GM23338 (cell line): ENCODE results near the gene VEPH1. TPM values are rescaled to one million over a fixed set of nuclear protein-coding genes. Genes with fewer than 3 reads are reported as not detected.

ENCODE experiments used
- ATAC-seq: fragments of 200-7000 bp; cut with Tn5 transposase; 3 replicates; pipeline ENCODE4 v1.9.1; 2020
- DNase-seq: peaks from one replicate; pipeline ENCODE4 v3.0.0-alpha.2; 2015; ENCODE audit warnings: low spot score
- H2AFZ ChIP-seq: fragments of 200-600 bp; sonication (generic); 2 replicates; pipeline ENCODE4 v1.8.0; 2016; ENCODE audit warnings: antibody characterized with exemption, mild to moderate bottlenecking, moderate library complexity
- H3F3A ChIP-seq: fragments of 200-600 bp; sonication (generic); replicated peaks from 2 replicates; pipeline ENCODE4 v1.8.0; 2017; ENCODE audit warnings: antibody characterized with exemption, mixed run types, low read depth
- H3K27ac ChIP-seq: fragments of 200-600 bp; sonication (generic); 2 replicates; pipeline ENCODE4 v1.6.1; 2016; ENCODE audit warnings: low read depth
- H3K27me3 ChIP-seq: fragments of 200-600 bp; sonication (generic); 2 replicates; pipeline ENCODE4 v1.8.0; 2016; ENCODE audit warnings: mild to moderate bottlenecking, mixed run types, moderate library complexity; ENCODE audit not compliant: insufficient read depth
- H3K36me3 ChIP-seq: fragments of 200-600 bp; sonication (generic); 2 replicates; pipeline ENCODE4 v1.8.0; 2016; ENCODE audit warnings: mild to moderate bottlenecking; ENCODE audit not compliant: insufficient read depth
- H3K4me1 ChIP-seq: fragments of 200-600 bp; sonication (generic); 2 replicates; pipeline ENCODE4 v1.8.0; 2016; ENCODE audit warnings: mild to moderate bottlenecking, moderate library complexity; ENCODE audit not compliant: insufficient read depth
- H3K4me2 ChIP-seq: fragments of 200-600 bp; sonication (generic); 2 replicates; pipeline ENCODE4 v1.7.1; 2017; ENCODE audit warnings: mixed run types
- H3K4me3 ChIP-seq: fragments of 200-600 bp; sonication (generic); 2 replicates; pipeline ENCODE4 v1.6.1; 2016; ENCODE audit warnings: mixed run types
- H3K79me2 ChIP-seq: fragments of 200-600 bp; sonication (generic); replicated peaks from 2 replicates; pipeline ENCODE4 v1.8.0; 2017; ENCODE audit warnings: mild to moderate bottlenecking; ENCODE audit not compliant: insufficient read depth
- H3K9me2 ChIP-seq: fragments of 200-600 bp; sonication (generic); 2 replicates; pipeline ENCODE4 v1.8.0; 2017; ENCODE audit not compliant: insufficient read depth
- H4K20me1 ChIP-seq: fragments of 200-600 bp; sonication (generic); replicated peaks from 2 replicates; pipeline ENCODE4 v1.8.0; 2017; ENCODE audit warnings: mild to moderate bottlenecking; ENCODE audit not compliant: insufficient read depth
- H3K27ac Mint-ChIP-seq: 2 replicates; pipeline ENCODE4 v1.8.0; 2020; ENCODE audit warnings: inconsistent platforms, mild to moderate bottlenecking, moderate library complexity, mixed read lengths
- H3K27me3 Mint-ChIP-seq: 3 replicates; pipeline ENCODE4 v1.8.0; 2022; ENCODE audit warnings: low read depth, mild to moderate bottlenecking, moderate library complexity, mixed read lengths, inconsistent platforms; ENCODE audit not compliant: insufficient read depth, poor library complexity
- H3K36me3 Mint-ChIP-seq: 3 replicates; pipeline ENCODE4 v1.8.0; 2021; ENCODE audit warnings: low read depth, mild to moderate bottlenecking, inconsistent platforms, moderate library complexity, mixed read lengths
- H3K4me1 Mint-ChIP-seq: 3 replicates; pipeline ENCODE4 v1.8.0; 2020; ENCODE audit warnings: mild to moderate bottlenecking, inconsistent platforms, mixed read lengths
- H3K4me3 Mint-ChIP-seq: 3 replicates; pipeline ENCODE4 v1.8.0; 2021; ENCODE audit warnings: moderate library complexity, mild to moderate bottlenecking, inconsistent platforms, mixed read lengths
- H3K9me3 Mint-ChIP-seq: 3 replicates; pipeline ENCODE4 v1.8.0; 2020; ENCODE audit warnings: moderate library complexity, mild to moderate bottlenecking, inconsistent platforms, mixed read lengths
- CREB1 ChIP-seq: fragments of 250-450 bp; sonication (Bioruptor Pico); IDR thresholded peaks from 2 replicates; pipeline ENCODE4 v1.5.0; 2020; ENCODE audit warnings: low read depth, mild to moderate bottlenecking, moderate library complexity
- ETS1 ChIP-seq: IDR thresholded peaks from 2 replicates; pipeline ENCODE4 v1.6.1; 2016; ENCODE audit warnings: antibody characterized with exemption
- EZH2 ChIP-seq: fragments of 200-600 bp; sonication (generic); IDR thresholded peaks from one replicate; pipeline ENCODE4 v1.8.0; 2017; ENCODE audit warnings: antibody characterized with exemption, mild to moderate bottlenecking, low read depth; ENCODE audit not compliant: unreplicated experiment
- EZH2phosphoT487 ChIP-seq: fragments of 200-600 bp; sonication (generic); IDR thresholded peaks from one replicate; pipeline ENCODE4 v1.8.1; 2018; ENCODE audit warnings: antibody characterized with exemption; ENCODE audit not compliant: unreplicated experiment
- JUNB ChIP-seq: IDR thresholded peaks from one replicate; pipeline ENCODE4 v1.6.1; 2016; ENCODE audit warnings: antibody characterized with exemption; ENCODE audit not compliant: unreplicated experiment
- NANOG ChIP-seq: IDR thresholded peaks from 2 replicates; pipeline ENCODE4 v1.6.1; 2016; ENCODE audit warnings: antibody characterized with exemption, borderline replicate concordance
- POLR2AphosphoS5 ChIP-seq: IDR thresholded peaks from 2 replicates; pipeline ENCODE4 v1.6.1; 2016; ENCODE audit warnings: antibody characterized with exemption, low read depth
- STAT1 ChIP-seq: IDR thresholded peaks from one replicate; pipeline ENCODE4 v1.6.1; 2016; ENCODE audit warnings: antibody characterized with exemption; ENCODE audit not compliant: unreplicated experiment
- ZNF114 ChIP-seq: fragments of 250-450 bp; sonication (Bioruptor Pico); IDR thresholded peaks from 2 replicates; pipeline ENCODE4 v1.5.0; 2020; ENCODE audit warnings: mild to moderate bottlenecking, moderate library complexity
- ZNF331 ChIP-seq: fragments of 250-450 bp; sonication (Bioruptor Pico); IDR thresholded peaks from 2 replicates; pipeline ENCODE4 v1.5.0; 2020; ENCODE audit warnings: low read depth, mild to moderate bottlenecking, moderate library complexity
- polyA plus RNA-seq: library from polyadenylated mRNA; unstranded; fragments of >200 nt; fragmentation: Nextera tagmentation; extraction: Ambion mirVana; gene quantifications from 2 replicates; pipeline ENCODE4 v1.2.1, GENCODE V29; 2016
- total RNA-seq: library from RNA; depleted of rRNA; stranded (reverse); fragments of >200 nt; shearing (Covaris generic); gene quantifications from 2 replicates; pipeline ENCODE4 v1.2.3, GENCODE V29; 2014
- TF ChIP-seq, protein P1 (sequence below): IDR thresholded peaks from one replicate; pipeline ENCODE4 v1.6.1; 2018; ENCODE audit warnings: antibody characterized with exemption; ENCODE audit not compliant: unreplicated experiment
- TF ChIP-seq, protein P2 (sequence below), 2 experiments: fragments of 200-600 bp in 1 of 2; sonication (generic) in 1 of 2; conservative IDR thresholded peaks; 2 replicates each; pipeline versions ENCODE4 v1.5.1 to v1.6.1; 2016 to 2017; ENCODE audit warnings: antibody characterized with exemption in 2 of 2, low read depth in 2 of 2, mild to moderate bottlenecking in 2 of 2, moderate library complexity in 1 of 2
- TF ChIP-seq, protein P3 (sequence below): fragments of 250-450 bp; sonication (Bioruptor Pico); IDR thresholded peaks from 2 replicates; pipeline ENCODE4 v1.5.0; 2020; ENCODE audit warnings: mild to moderate bottlenecking, moderate library complexity

The VEPH1 gene
- total and polyA plus RNA-seq, 2 experiments from 2014 or later, result 15.4 to 33.8 TPM

DNA sequence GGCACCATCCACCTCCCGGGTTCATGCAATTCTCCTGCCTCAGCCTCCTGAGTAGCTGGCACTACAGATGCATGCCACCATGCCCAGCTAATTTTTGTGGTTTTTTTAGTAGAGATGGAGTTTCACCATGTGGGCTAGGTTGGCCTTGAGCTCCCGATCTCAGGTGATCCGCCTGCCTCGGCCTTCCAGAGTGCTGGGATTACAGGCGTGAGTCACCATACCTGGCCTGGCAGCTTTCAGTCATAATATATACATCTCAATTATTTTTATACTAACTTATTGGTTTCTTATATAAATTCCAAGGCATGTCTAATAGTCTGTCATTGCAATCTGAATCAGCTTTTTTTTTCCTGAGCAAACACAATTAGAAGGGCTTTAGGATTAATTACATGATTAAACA, 269.3 kb downstream of the VEPH1 start:
- TF ChIP-seq, protein P1, sequence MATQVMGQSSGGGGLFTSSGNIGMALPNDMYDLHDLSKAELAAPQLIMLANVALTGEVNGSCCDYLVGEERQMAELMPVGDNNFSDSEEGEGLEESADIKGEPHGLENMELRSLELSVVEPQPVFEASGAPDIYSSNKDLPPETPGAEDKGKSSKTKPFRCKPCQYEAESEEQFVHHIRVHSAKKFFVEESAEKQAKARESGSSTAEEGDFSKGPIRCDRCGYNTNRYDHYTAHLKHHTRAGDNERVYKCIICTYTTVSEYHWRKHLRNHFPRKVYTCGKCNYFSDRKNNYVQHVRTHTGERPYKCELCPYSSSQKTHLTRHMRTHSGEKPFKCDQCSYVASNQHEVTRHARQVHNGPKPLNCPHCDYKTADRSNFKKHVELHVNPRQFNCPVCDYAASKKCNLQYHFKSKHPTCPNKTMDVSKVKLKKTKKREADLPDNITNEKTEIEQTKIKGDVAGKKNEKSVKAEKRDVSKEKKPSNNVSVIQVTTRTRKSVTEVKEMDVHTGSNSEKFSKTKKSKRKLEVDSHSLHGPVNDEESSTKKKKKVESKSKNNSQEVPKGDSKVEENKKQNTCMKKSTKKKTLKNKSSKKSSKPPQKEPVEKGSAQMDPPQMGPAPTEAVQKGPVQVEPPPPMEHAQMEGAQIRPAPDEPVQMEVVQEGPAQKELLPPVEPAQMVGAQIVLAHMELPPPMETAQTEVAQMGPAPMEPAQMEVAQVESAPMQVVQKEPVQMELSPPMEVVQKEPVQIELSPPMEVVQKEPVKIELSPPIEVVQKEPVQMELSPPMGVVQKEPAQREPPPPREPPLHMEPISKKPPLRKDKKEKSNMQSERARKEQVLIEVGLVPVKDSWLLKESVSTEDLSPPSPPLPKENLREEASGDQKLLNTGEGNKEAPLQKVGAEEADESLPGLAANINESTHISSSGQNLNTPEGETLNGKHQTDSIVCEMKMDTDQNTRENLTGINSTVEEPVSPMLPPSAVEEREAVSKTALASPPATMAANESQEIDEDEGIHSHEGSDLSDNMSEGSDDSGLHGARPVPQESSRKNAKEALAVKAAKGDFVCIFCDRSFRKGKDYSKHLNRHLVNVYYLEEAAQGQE, result no peak
- no peak for TF ChIP-seq POLR2AphosphoS5
- TF ChIP-seq EZH2phosphoT487, result no peak
- TF ChIP-seq EZH2, result no peak
- TF ChIP-seq NANOG, result no peak
- TF ChIP-seq ZNF114 (CRISPR knock-in tag), result no peak
- TF ChIP-seq STAT1, result no peak
- no peak for TF ChIP-seq ETS1
- no peak for TF ChIP-seq ZNF331 (CRISPR knock-in tag)
- TF ChIP-seq, protein P2, sequence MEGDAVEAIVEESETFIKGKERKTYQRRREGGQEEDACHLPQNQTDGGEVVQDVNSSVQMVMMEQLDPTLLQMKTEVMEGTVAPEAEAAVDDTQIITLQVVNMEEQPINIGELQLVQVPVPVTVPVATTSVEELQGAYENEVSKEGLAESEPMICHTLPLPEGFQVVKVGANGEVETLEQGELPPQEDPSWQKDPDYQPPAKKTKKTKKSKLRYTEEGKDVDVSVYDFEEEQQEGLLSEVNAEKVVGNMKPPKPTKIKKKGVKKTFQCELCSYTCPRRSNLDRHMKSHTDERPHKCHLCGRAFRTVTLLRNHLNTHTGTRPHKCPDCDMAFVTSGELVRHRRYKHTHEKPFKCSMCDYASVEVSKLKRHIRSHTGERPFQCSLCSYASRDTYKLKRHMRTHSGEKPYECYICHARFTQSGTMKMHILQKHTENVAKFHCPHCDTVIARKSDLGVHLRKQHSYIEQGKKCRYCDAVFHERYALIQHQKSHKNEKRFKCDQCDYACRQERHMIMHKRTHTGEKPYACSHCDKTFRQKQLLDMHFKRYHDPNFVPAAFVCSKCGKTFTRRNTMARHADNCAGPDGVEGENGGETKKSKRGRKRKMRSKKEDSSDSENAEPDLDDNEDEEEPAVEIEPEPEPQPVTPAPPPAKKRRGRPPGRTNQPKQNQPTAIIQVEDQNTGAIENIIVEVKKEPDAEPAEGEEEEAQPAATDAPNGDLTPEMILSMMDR (conservative IDR thresholded peaks at IDR 0.05; ENCODE audit: low read depth in 2 of 2), result no peak
- no peak for TF ChIP-seq JUNB
- no peak for TF ChIP-seq CREB1 (CRISPR knock-in tag)
- TF ChIP-seq, protein P3, sequence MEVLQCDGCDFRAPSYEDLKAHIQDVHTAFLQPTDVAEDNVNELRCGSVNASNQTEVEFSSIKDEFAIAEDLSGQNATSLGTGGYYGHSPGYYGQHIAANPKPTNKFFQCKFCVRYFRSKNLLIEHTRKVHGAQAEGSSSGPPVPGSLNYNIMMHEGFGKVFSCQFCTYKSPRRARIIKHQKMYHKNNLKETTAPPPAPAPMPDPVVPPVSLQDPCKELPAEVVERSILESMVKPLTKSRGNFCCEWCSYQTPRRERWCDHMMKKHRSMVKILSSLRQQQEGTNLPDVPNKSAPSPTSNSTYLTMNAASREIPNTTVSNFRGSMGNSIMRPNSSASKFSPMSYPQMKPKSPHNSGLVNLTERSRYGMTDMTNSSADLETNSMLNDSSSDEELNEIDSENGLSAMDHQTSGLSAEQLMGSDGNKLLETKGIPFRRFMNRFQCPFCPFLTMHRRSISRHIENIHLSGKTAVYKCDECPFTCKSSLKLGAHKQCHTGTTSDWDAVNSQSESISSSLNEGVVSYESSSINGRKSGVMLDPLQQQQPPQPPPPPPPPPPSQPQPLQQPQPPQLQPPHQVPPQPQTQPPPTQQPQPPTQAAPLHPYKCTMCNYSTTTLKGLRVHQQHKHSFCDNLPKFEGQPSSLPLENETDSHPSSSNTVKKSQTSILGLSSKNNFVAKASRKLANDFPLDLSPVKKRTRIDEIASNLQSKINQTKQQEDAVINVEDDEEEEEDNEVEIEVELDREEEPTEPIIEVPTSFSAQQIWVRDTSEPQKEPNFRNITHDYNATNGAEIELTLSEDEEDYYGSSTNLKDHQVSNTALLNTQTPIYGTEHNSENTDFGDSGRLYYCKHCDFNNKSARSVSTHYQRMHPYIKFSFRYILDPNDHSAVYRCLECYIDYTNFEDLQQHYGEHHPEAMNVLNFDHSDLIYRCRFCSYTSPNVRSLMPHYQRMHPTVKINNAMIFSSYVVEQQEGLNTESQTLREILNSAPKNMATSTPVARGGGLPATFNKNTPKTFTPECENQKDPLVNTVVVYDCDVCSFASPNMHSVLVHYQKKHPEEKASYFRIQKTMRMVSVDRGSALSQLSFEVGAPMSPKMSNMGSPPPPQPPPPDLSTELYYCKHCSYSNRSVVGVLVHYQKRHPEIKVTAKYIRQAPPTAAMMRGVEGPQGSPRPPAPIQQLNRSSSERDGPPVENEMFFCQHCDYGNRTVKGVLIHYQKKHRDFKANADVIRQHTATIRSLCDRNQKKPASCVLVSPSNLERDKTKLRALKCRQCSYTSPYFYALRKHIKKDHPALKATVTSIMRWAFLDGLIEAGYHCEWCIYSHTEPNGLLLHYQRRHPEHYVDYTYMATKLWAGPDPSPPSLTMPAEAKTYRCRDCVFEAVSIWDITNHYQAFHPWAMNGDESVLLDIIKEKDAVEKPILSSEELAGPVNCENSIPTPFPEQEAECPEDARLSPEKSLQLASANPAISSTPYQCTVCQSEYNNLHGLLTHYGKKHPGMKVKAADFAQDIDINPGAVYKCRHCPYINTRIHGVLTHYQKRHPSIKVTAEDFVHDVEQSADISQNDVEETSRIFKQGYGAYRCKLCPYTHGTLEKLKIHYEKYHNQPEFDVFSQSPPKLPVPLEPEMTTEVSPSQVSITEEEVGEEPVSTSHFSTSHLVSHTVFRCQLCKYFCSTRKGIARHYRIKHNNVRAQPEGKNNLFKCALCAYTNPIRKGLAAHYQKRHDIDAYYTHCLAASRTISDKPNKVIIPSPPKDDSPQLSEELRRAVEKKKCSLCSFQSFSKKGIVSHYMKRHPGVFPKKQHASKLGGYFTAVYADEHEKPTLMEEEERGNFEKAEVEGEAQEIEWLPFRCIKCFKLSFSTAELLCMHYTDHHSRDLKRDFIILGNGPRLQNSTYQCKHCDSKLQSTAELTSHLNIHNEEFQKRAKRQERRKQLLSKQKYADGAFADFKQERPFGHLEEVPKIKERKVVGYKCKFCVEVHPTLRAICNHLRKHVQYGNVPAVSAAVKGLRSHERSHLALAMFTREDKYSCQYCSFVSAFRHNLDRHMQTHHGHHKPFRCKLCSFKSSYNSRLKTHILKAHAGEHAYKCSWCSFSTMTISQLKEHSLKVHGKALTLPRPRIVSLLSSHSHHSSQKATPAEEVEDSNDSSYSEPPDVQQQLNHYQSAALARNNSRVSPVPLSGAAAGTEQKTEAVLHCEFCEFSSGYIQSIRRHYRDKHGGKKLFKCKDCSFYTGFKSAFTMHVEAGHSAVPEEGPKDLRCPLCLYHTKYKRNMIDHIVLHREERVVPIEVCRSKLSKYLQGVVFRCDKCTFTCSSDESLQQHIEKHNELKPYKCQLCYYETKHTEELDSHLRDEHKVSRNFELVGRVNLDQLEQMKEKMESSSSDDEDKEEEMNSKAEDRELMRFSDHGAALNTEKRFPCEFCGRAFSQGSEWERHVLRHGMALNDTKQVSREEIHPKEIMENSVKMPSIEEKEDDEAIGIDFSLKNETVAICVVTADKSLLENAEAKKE (CRISPR knock-in tag), result no peak
- Histone ChIP-seq H3K27ac (no peak overlapping the region), H3K4me2 (no peak overlapping the region), H3F3A (no peaks in the 10 kb centered on the region), H4K20me1 (no peaks in the 10 kb centered on the region), H2AFZ (no peak overlapping the region), H3K4me3 (no peak overlapping the region), H3K27me3 (no peaks in the 10 kb centered on the region), H3K4me1 (no peaks in the 10 kb centered on the region), H3K79me2 (no peaks in the 10 kb centered on the region), H3K9me2 (peaks cover 5% of the 10 kb centered on the region; the same call in 1 of the 2 replicates), H3K36me3 (no peaks in the 10 kb centered on the region)
- Mint-ChIP-seq H3K4me3 (no peak overlapping the region), H3K27me3 (no peaks in the 10 kb centered on the region), H3K36me3 (no peaks in the 10 kb centered on the region), H3K4me1 (no peaks in the 10 kb centered on the region), H3K27ac (no peak overlapping the region), H3K9me3 (no peaks in the 10 kb centered on the region)
- ATAC-seq (no peak), DNase-seq (no peak)
